IMR-90 (cell line): ENCODE results near the gene ATRN. TPM values are rescaled to one million over a fixed set of nuclear protein-coding genes. Genes with fewer than 3 reads are reported as not detected.

ENCODE experiments used
- ATAC-seq: fragments of 200-7000 bp; cut with Tn5 transposase; 2 replicates; pipeline ENCODE4 v1.9.1; 2020; ENCODE audit warnings: low read depth, mild to moderate bottlenecking, moderate library complexity
- BruUV-seq: library from RNA; stranded (reverse); fragments of 400-500 nt; replicated peaks from 2 replicates; lab custom pipeline; 2021; lab: Mats Ljungman, UMichigan
- CTCF ChIA-PET: fragments of 300-600 bp; formaldehyde crosslinking; extraction: SDS; loops from one replicate; lab custom pipeline; 2021; ENCODE audit warnings: antibody characterized with exemption; lab: Yijun Ruan, JAX
- POLR2A ChIA-PET: fragments of 300-600 bp; sonication (Branson Sonifier 250); formaldehyde crosslinking; loops from one replicate; lab custom pipeline; 2022; ENCODE audit warnings: antibody characterized with exemption; ENCODE audit not compliant: unreplicated experiment; lab: Charles Lee
- DNase-seq: peaks from one replicate; pipeline ENCODE4 v3.0.0; 2013
- H2AFZ ChIP-seq: replicated peaks from 2 replicates; pipeline ENCODE3; 2013; ENCODE audit warnings: low read length, mild to moderate bottlenecking; ENCODE audit not compliant: poor library complexity
- H2AK5ac ChIP-seq: 2 replicates; pipeline ENCODE4 v1.6.1; 2013; ENCODE audit warnings: low read depth, low read length, inconsistent platforms
- H2AK9ac ChIP-seq: replicated peaks from 2 replicates; pipeline ENCODE3; 2013; ENCODE audit warnings: mild to moderate bottlenecking, low read depth, low read length, moderate library complexity; ENCODE audit not compliant: poor library complexity
- H2BK120ac ChIP-seq: 2 replicates; pipeline ENCODE4 v1.6.1; 2013; ENCODE audit warnings: low read depth, low read length, inconsistent platforms
- H2BK15ac ChIP-seq: 3 replicates; pipeline ENCODE4 v1.6.1; 2013; ENCODE audit warnings: low read depth, low read length, inconsistent platforms
- H2BK20ac ChIP-seq: 2 replicates; pipeline ENCODE4 v1.6.1; 2013; ENCODE audit warnings: low read depth, mild to moderate bottlenecking, inconsistent platforms, low read length, moderate library complexity
- H2BK5ac ChIP-seq: 2 replicates; pipeline ENCODE4 v1.6.1; 2013; ENCODE audit warnings: mild to moderate bottlenecking, low read depth, low read length, inconsistent platforms; ENCODE audit not compliant: poor library complexity, severe bottlenecking
- H3K14ac ChIP-seq: replicated peaks from 2 replicates; pipeline ENCODE4 v1.6.1; 2013; ENCODE audit warnings: low read depth, low read length, inconsistent platforms
- H3K18ac ChIP-seq: 2 replicates; pipeline ENCODE4 v1.6.1; 2013; ENCODE audit warnings: low read depth, low read length, control low read depth
- H3K23ac ChIP-seq: 2 replicates; pipeline ENCODE4 v1.6.1; 2013; ENCODE audit warnings: low read depth, low read length, inconsistent platforms
- H3K27ac ChIP-seq: 2 replicates; pipeline ENCODE4 v1.5.1; 2013; ENCODE audit warnings: mild to moderate bottlenecking, control low read depth, low read length; ENCODE audit not compliant: insufficient read depth
- H3K27me3 ChIP-seq: 2 replicates; pipeline ENCODE4 v1.6.1; 2013; ENCODE audit warnings: low read length; ENCODE audit not compliant: control insufficient read depth, insufficient read depth
- H3K36me3 ChIP-seq: 2 replicates; pipeline ENCODE4 v1.6.1; 2013; ENCODE audit warnings: low read length, mixed read lengths; ENCODE audit not compliant: control insufficient read depth, insufficient read depth
- H3K4ac ChIP-seq: 2 replicates; pipeline ENCODE4 v1.6.1; 2013; ENCODE audit warnings: low read depth, low read length, inconsistent platforms
- H3K4me1 ChIP-seq: 2 replicates; pipeline ENCODE4 v1.6.1; 2013; ENCODE audit warnings: low read length, mixed read lengths; ENCODE audit not compliant: control insufficient read depth, insufficient read depth
- H3K4me2 ChIP-seq: 2 replicates; pipeline ENCODE4 v1.6.1; 2013; ENCODE audit warnings: low read depth, mild to moderate bottlenecking, control low read depth, low read length, moderate library complexity
- H3K4me3 ChIP-seq: 2 replicates; pipeline ENCODE4 v1.5.1; 2013; ENCODE audit warnings: low read depth, mild to moderate bottlenecking, control low read depth, low read length, moderate library complexity; ENCODE audit not compliant: insufficient read depth
- H3K56ac ChIP-seq: 2 replicates; pipeline ENCODE4 v1.6.1; 2013; ENCODE audit warnings: low read length, inconsistent platforms; ENCODE audit not compliant: insufficient read depth; ENCODE audit errors: extremely low read depth
- H3K79me1 ChIP-seq, 2 experiments: 2 replicates each; pipeline ENCODE4 v1.6.1; 2013; ENCODE audit warnings: low read length in 2 of 2, inconsistent platforms in 1 of 2, low read depth in 1 of 2
- H3K9ac ChIP-seq: 2 replicates; pipeline ENCODE4 v1.6.1; 2013; ENCODE audit warnings: low read depth, low read length, control low read depth
- H3K9me1 ChIP-seq: 2 replicates; pipeline ENCODE4 v1.6.1; 2013; ENCODE audit warnings: low read length, inconsistent platforms; ENCODE audit not compliant: insufficient read depth
- H3K9me3 ChIP-seq: 2 replicates; pipeline ENCODE4 v1.6.1; 2013; ENCODE audit warnings: low read length; ENCODE audit not compliant: control insufficient read depth, insufficient read depth
- H4K20me1 ChIP-seq: 2 replicates; pipeline ENCODE4 v1.6.1; 2013; ENCODE audit warnings: low read length, inconsistent platforms; ENCODE audit not compliant: insufficient read depth
- H4K5ac ChIP-seq: 2 replicates; pipeline ENCODE4 v1.6.1; 2013; ENCODE audit warnings: mild to moderate bottlenecking, low read depth, low read length, control low read depth
- H4K8ac ChIP-seq, 2 experiments: 2 replicates each; pipeline ENCODE4 v1.6.1; 2013; ENCODE audit warnings: low read depth in 2 of 2, low read length in 2 of 2, control low read depth in 1 of 2, inconsistent platforms in 1 of 2
- H4K91ac ChIP-seq: 2 replicates; pipeline ENCODE4 v1.6.1; 2013; ENCODE audit warnings: low read depth, low read length, inconsistent platforms; ENCODE audit not compliant: insufficient read depth
- BHLHE40 ChIP-seq: fragments of 150-350 bp; IDR thresholded peaks from 2 replicates; pipeline ENCODE4 v1.6.1; 2016; ENCODE audit warnings: mild to moderate bottlenecking, low read depth, low read length
- CEBPB ChIP-seq: IDR thresholded peaks from 2 replicates; pipeline ENCODE4 v1.6.1; 2012; ENCODE audit warnings: low read depth, low read length, improper control_type of control experiment
- CHD1 ChIP-seq: IDR thresholded peaks from 2 replicates; pipeline ENCODE4 v1.6.1; 2012; ENCODE audit warnings: low read depth, low read length, improper control_type of control experiment
- FOS ChIP-seq: fragments of 150-350 bp; IDR thresholded peaks from 2 replicates; pipeline ENCODE4 v1.6.1; 2016; ENCODE audit warnings: low read depth, low read length
- MAFK ChIP-seq: IDR thresholded peaks from 2 replicates; pipeline ENCODE4 v1.6.1; 2012; ENCODE audit warnings: low read depth, low read length, improper control_type of control experiment
- MAZ ChIP-seq: IDR thresholded peaks from 2 replicates; pipeline ENCODE4 v1.6.1; 2012; ENCODE audit warnings: low read depth, mild to moderate bottlenecking, low read length, improper control_type of control experiment, moderate library complexity, borderline replicate concordance
- MXI1 ChIP-seq: IDR thresholded peaks from 2 replicates; pipeline ENCODE4 v1.6.1; 2012; ENCODE audit warnings: low read depth, mild to moderate bottlenecking, low read length, moderate library complexity, borderline replicate concordance
- NFE2L2 ChIP-seq: fragments of 150-350 bp; IDR thresholded peaks from 2 replicates; pipeline ENCODE4 v1.6.1; 2016; ENCODE audit warnings: low read depth, mild to moderate bottlenecking, low read length
- POLR2A ChIP-seq: IDR thresholded peaks from 2 replicates; pipeline ENCODE4 v1.6.1; 2012; ENCODE audit warnings: mild to moderate bottlenecking, low read depth, low read length
- RAD21 ChIP-seq: IDR thresholded peaks from 2 replicates; pipeline ENCODE4 v1.6.1; 2012; ENCODE audit warnings: low read length, improper control_type of control experiment
- RCOR1 ChIP-seq: IDR thresholded peaks from 2 replicates; pipeline ENCODE4 v1.6.1; 2012; ENCODE audit warnings: mild to moderate bottlenecking, low read length, improper control_type of control experiment; ENCODE audit not compliant: insufficient replicate concordance
- RFX5 ChIP-seq: IDR thresholded peaks from 2 replicates; pipeline ENCODE4 v1.8.0; 2012; ENCODE audit warnings: low read depth, mild to moderate bottlenecking, low read length, moderate library complexity
- SMC3 ChIP-seq: fragments of 150-350 bp; IDR thresholded peaks from 2 replicates; pipeline ENCODE4 v1.6.1; 2016; ENCODE audit warnings: low read depth, mild to moderate bottlenecking, antibody characterized with exemption, low read length, moderate library complexity
- WGBS, 2 experiments: methylation state at CpG; one replicate each; pipeline versions ENCODE4 v1.1.5 to v1.1.7; 2013; ENCODE audit warnings: missing lambda C conversion rate in 2 of 2; ENCODE audit not compliant: insufficient read length in 1 of 2; ENCODE audit errors: extremely low coverage in 2 of 2; 5-methylcytosine and 5-hydroxymethylcytosine counted together
- dilution Hi-C: fragments of 300-500 bp; cut with HindIII; formaldehyde crosslinking; loops from one replicate; pipeline ENCODE4 v1.14.3; 2018; ENCODE audit warnings: low sequenced_read_pairs; ENCODE audit not compliant: unreplicated experiment
- in situ Hi-C: fragments of 300-500 bp; cut with MboI; formaldehyde crosslinking; loops from 3 replicates; pipeline ENCODE4 v1.14.3; 2019; ENCODE audit warnings: low sequenced_read_pairs, inconsistent platforms, mixed read lengths
- intact Hi-C: fragments of 100-400 bp; cut with micrococcal nuclease; formaldehyde crosslinking; loops from 2 replicates; pipeline ENCODE4 v1.10.0; 2022
- polyA plus RNA-seq, 3 experiments: library from polyadenylated mRNA; depleted of rRNA; stranded (reverse); fragments of >200 nt; gene quantifications; 2 replicates each; pipeline ENCODE4 v1.2.3, GENCODE V29; 2012; ENCODE audit warnings: low replicate concordance in 1 of 3
- total RNA-seq: library from RNA; depleted of rRNA; stranded (reverse); fragments of >200 nt; gene quantifications from 2 replicates; pipeline ENCODE4 v1.2.3, GENCODE V29; 2012
- TF ChIP-seq, protein P1 (sequence below): fragments of 150-350 bp; IDR thresholded peaks from 2 replicates; pipeline ENCODE4 v1.6.1; 2017; ENCODE audit warnings: mild to moderate bottlenecking, antibody characterized with exemption, low read length, low read depth
- TF ChIP-seq, protein P2 (sequence below): fragments of 150-350 bp; IDR thresholded peaks from 2 replicates; pipeline ENCODE4 v1.6.1; 2016; ENCODE audit warnings: low read depth, mild to moderate bottlenecking, low read length, moderate library complexity, borderline replicate concordance
- TF ChIP-seq, protein P3 (sequence below): conservative IDR thresholded peaks from 2 replicates; pipeline ENCODE4 v1.5.1; 2012; ENCODE audit warnings: mild to moderate bottlenecking, low read depth, low read length, improper control_type of control experiment

Gene ATRN
- total and polyA plus RNA-seq, 2 of the 4 experiments (the other 2 are of a cell fraction) = 32.3 to 46.2 TPM

DNA sequence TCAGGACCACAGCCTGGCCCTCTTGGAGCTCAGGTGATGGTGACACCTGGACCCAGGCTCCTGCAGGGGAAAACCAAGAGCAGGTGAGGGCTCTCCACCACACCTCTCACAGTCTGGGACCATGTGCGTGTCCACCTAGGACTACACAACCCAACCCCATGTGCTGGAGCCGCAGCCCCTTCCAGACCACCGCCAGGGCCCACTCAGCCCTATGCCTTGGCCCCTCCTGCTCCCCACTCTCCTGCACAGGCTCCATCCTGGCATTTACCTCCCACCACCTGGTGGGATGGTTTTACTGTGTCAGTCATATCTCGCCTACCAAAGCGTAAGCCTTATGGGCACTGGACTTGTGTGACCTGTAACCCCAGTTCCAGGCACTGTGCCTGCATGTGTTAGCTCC, 224.0 kb downstream of the ATRN start:
- Histone ChIP-seq H3K18ac (no peak overlapping the region), H2BK15ac (no peak overlapping the region), H3K56ac (no peak overlapping the region), H3K27ac (no peak overlapping the region), H3K9me3 (peaks cover 4% of the 10 kb centered on the region; the same call in 1 of the 2 replicates), H3K4me2 (no peak overlapping the region), H3K23ac (no peak overlapping the region), H3K9ac (no peak overlapping the region), H3K14ac (no peak overlapping the region), H3K36me3 (no peaks in the 10 kb centered on the region), H3K9me1 (no peaks in the 10 kb centered on the region), H3K4me3 (no peak overlapping the region), H2BK120ac (no peak overlapping the region), H3K4ac (no peak overlapping the region), H4K5ac (no peak overlapping the region), H4K8ac (no peak overlapping the region), H4K20me1 (no peaks in the 10 kb centered on the region), H3K27me3 (peaks cover 24% of the 10 kb centered on the region; the same call in 1 of the 2 replicates), H3K4me1 (no peaks in the 10 kb centered on the region), H2BK20ac (no peak overlapping the region), H4K91ac (no peak overlapping the region), H2BK5ac (no peak overlapping the region), H3K79me1 (no peaks in the 10 kb centered on the region), H2AK9ac (no peak overlapping the region), H2AK5ac (no peak overlapping the region), H2AFZ (no peak overlapping the region)
- ATAC-seq (no peak), DNase-seq (no peak)
- no TSS peak for BruUV-seq
- dilution Hi-C loops = no loop called here
- WGBS, 2 experiments = no CpG with 5 or more reads among the region's 5 CpGs
- TF ChIP-seq RFX5 = no peak
- no peak for TF ChIP-seq RAD21
- no peak for TF ChIP-seq POLR2A
- TF ChIP-seq, protein P1, sequence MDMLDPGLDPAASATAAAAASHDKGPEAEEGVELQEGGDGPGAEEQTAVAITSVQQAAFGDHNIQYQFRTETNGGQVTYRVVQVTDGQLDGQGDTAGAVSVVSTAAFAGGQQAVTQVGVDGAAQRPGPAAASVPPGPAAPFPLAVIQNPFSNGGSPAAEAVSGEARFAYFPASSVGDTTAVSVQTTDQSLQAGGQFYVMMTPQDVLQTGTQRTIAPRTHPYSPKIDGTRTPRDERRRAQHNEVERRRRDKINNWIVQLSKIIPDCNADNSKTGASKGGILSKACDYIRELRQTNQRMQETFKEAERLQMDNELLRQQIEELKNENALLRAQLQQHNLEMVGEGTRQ = no peak
- no peak for TF ChIP-seq RCOR1
- no peak for TF ChIP-seq SMC3
- TF ChIP-seq MAFK = no peak
- TF ChIP-seq, protein P2, sequence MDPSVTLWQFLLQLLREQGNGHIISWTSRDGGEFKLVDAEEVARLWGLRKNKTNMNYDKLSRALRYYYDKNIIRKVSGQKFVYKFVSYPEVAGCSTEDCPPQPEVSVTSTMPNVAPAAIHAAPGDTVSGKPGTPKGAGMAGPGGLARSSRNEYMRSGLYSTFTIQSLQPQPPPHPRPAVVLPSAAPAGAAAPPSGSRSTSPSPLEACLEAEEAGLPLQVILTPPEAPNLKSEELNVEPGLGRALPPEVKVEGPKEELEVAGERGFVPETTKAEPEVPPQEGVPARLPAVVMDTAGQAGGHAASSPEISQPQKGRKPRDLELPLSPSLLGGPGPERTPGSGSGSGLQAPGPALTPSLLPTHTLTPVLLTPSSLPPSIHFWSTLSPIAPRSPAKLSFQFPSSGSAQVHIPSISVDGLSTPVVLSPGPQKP = no peak
- no peak for TF ChIP-seq FOS
- TF ChIP-seq CEBPB = no peak
- no peak for TF ChIP-seq CHD1
- TF ChIP-seq MXI1 = no peak
- TF ChIP-seq, protein P3, sequence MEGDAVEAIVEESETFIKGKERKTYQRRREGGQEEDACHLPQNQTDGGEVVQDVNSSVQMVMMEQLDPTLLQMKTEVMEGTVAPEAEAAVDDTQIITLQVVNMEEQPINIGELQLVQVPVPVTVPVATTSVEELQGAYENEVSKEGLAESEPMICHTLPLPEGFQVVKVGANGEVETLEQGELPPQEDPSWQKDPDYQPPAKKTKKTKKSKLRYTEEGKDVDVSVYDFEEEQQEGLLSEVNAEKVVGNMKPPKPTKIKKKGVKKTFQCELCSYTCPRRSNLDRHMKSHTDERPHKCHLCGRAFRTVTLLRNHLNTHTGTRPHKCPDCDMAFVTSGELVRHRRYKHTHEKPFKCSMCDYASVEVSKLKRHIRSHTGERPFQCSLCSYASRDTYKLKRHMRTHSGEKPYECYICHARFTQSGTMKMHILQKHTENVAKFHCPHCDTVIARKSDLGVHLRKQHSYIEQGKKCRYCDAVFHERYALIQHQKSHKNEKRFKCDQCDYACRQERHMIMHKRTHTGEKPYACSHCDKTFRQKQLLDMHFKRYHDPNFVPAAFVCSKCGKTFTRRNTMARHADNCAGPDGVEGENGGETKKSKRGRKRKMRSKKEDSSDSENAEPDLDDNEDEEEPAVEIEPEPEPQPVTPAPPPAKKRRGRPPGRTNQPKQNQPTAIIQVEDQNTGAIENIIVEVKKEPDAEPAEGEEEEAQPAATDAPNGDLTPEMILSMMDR = no peak
- no peak for TF ChIP-seq BHLHE40
- TF ChIP-seq NFE2L2 = no peak
- TF ChIP-seq MAZ = no peak
- in situ Hi-C loops = no loop called here
- ChIA-PET POLR2A (no interaction called here), CTCF (interaction anchor here (1.4 kb wide), 1 partner anchor 132 kb away, joined by 4 read pairs; no protein-coding TSS in a partner anchor)
- intact Hi-C loops = no loop called here
